HepG2 (cell line): ENCODE data around the gene SHISA6. TPM values are rescaled to one million over a fixed set of nuclear protein-coding genes. Genes with fewer than 3 reads are reported as not detected.

Experiments used
- ATAC-seq: fragments of 200-7000 bp; cut with Tn5 transposase; 3 replicates; pipeline ENCODE4 v1.9.1; 2020; ENCODE audit warnings: mild to moderate bottlenecking, moderate library complexity
- BruUV-seq: library from RNA; stranded (reverse); fragments of 400-500 nt; replicated peaks from 2 replicates; lab custom pipeline; 2021; lab: Mats Ljungman, UMichigan
- CTCF ChIA-PET: fragments of 300-600 bp; formaldehyde crosslinking; extraction: SDS; loops from one replicate; lab custom pipeline; 2021; ENCODE audit warnings: low total read pairs, inconsistent platforms, low intra/inter-chr PET ratio; lab: Yijun Ruan, JAX
- POLR2A ChIA-PET: fragments of 350-600 bp; sonication (Branson Sonifier 250); formaldehyde crosslinking; loops from one replicate; lab custom pipeline; 2020; ENCODE audit warnings: antibody characterized with exemption, inconsistent platforms; lab: Yijun Ruan, JAX
- DNase-seq: peaks from one replicate; pipeline ENCODE4 v3.0.0-alpha.2; 2015; ENCODE audit warnings: low spot score
- FAIRE-seq: peaks from 3 replicates; lab custom pipeline; 2011; peaks lifted over from hg19 to GRCh38; lab: Jason Lieb, UNC
- H2AFZ ChIP-seq: one replicate; pipeline ENCODE4 v1.6.1; 2011; ENCODE audit warnings: low read length, inconsistent platforms
- H3K27ac ChIP-seq: fragments of 300-600 bp; 3 replicates; pipeline ENCODE4 v1.8.0; 2011; ENCODE audit warnings: mixed run types, mild to moderate bottlenecking, mixed read lengths, low read length, inconsistent platforms; ENCODE audit not compliant: insufficient read depth; ENCODE audit errors: extremely low read length
- H3K27me3 ChIP-seq, 2 experiments: fragments of 200-600 bp in 1 of 2; 2 replicates in 1 of 2; 3 replicates in 1 of 2; pipeline versions ENCODE4 v1.6.0 to v1.8.0; 2011; ENCODE audit warnings: low read length in 2 of 2, mild to moderate bottlenecking in 2 of 2, moderate library complexity in 2 of 2, inconsistent platforms in 1 of 2; ENCODE audit not compliant: insufficient read depth in 2 of 2, control insufficient read depth in 1 of 2
- H3K36me3 ChIP-seq, 2 experiments: fragments of 200-600 bp in 1 of 2; replicated peaks in 1 of 2; 2 replicates in 1 of 2; 3 replicates in 1 of 2; pipeline versions ENCODE4 v1.5.1 to v1.8.0; 2011; ENCODE audit warnings: low read length in 2 of 2, inconsistent platforms in 1 of 2; ENCODE audit not compliant: insufficient read depth in 2 of 2, control insufficient read depth in 1 of 2
- H3K4me1 ChIP-seq: 2 replicates; pipeline ENCODE4 v1.5.1; 2012; ENCODE audit warnings: low read length, inconsistent platforms; ENCODE audit not compliant: insufficient read depth
- H3K4me2 ChIP-seq: 2 replicates; pipeline ENCODE4 v1.6.0; 2011; ENCODE audit warnings: low read depth, low read length, inconsistent platforms
- H3K4me3 ChIP-seq, 3 experiments: fragments of 200-600 bp in 1 of 3; sonication (generic), shearing (Covaris generic) in 1 of 3; replicated peaks in 1 of 3; 2 replicates each; pipeline ENCODE4 v1.5.1; 2011 to 2016; ENCODE audit warnings: low read length in 3 of 3, inconsistent platforms in 2 of 3, low read depth in 2 of 3, mild to moderate bottlenecking in 2 of 3, control low read depth in 1 of 3, mixed read lengths in 1 of 3; ENCODE audit not compliant: insufficient read depth in 1 of 3
- H3K79me2 ChIP-seq: one replicate; pipeline ENCODE4 v1.6.1; 2011; ENCODE audit warnings: low read length, inconsistent platforms; ENCODE audit not compliant: insufficient read depth
- H3K9ac ChIP-seq: 2 replicates; pipeline ENCODE4 v1.6.0; 2011; ENCODE audit warnings: mild to moderate bottlenecking, low read depth, low read length, inconsistent platforms; ENCODE audit not compliant: insufficient read depth
- H3K9me3 ChIP-seq: 2 replicates; pipeline ENCODE4 v1.5.1; 2012; ENCODE audit warnings: mild to moderate bottlenecking, low read length
- H4K20me1 ChIP-seq: 2 replicates; pipeline ENCODE4 v1.6.0; 2011; ENCODE audit warnings: inconsistent platforms, mild to moderate bottlenecking, low read length, moderate library complexity; ENCODE audit not compliant: insufficient read depth
- CEBPZ ChIP-seq: IDR thresholded peaks from 2 replicates; pipeline ENCODE4 v1.6.1; 2012; ENCODE audit warnings: low read length, improper control_type of control experiment
- NFKBIZ ChIP-seq: IDR thresholded peaks from 2 replicates; pipeline ENCODE4 v1.6.1; 2018; ENCODE audit warnings: missing genetic modification reagents, missing compliant biosample characterization
- USF2 ChIP-seq, 2 experiments: sonication (generic) in 1 of 2; formaldehyde crosslinking in 1 of 2; IDR thresholded peaks; 2 replicates each; pipeline versions ENCODE4 v1.5.1 to v1.6.1; 2011 to 2020; ENCODE audit warnings: borderline replicate concordance in 1 of 2, low read depth in 1 of 2, low read length in 1 of 2, mild to moderate bottlenecking in 1 of 2, missing genetic modification reagents in 1 of 2, moderate library complexity in 1 of 2
- WGBS: methylation state at CpG from one replicate; pipeline ENCODE4 v1.1.6; 2017; ENCODE audit warnings: low lambda C conversion rate; 5-methylcytosine and 5-hydroxymethylcytosine counted together
- in situ Hi-C: cut with HindIII; loops from 2 replicates; pipeline ENCODE4 v1.10.0; 2017; ENCODE audit warnings: low pct_unique_long_range_greater_than_20kb; ENCODE audit not compliant: extremely low pct_ligation_motif_present
- intact Hi-C: fragments of 100-400 bp; cut with micrococcal nuclease; formaldehyde crosslinking; loops from one replicate; pipeline ENCODE4 v1.10.0; 2022; ENCODE audit not compliant: unreplicated experiment
- polyA plus RNA-seq, 8 experiments: library from polyadenylated mRNA; depleted of rRNA in 3 of 8; stranded (reverse) in 7 of 8; unstranded in 1 of 8; fragments of >200 nt; fragmentation: Illumina TruSeq in 4 of 8; extraction: Trizol in 4 of 8; gene quantifications; 2 replicates each; pipeline versions ENCODE4 v1.2.1 to v1.2.3, GENCODE V29; 2011 to 2016; ENCODE audit warnings: low read depth in 4 of 8, missing spikeins in 1 of 8, mixed read lengths in 1 of 8; ENCODE audit not compliant: insufficient read depth in 1 of 8
- total RNA-seq, 5 experiments: library from RNA; depleted of rRNA; stranded (reverse); fragments of >200 nt; fragmentation: Illumina TruSeq; extraction: Trizol; gene quantifications; 2 replicates each; pipeline ENCODE4 v1.2.3, GENCODE V29; 2016; ENCODE audit warnings: low read depth in 1 of 5
- TF ChIP-seq, protein P1 (sequence below), 2 experiments: sonication (generic) in 1 of 2; formaldehyde crosslinking in 1 of 2; IDR thresholded peaks; 2 replicates each; pipeline versions ENCODE4 v1.4.0 to v1.6.1; 2016 to 2020; ENCODE audit warnings: borderline replicate concordance in 1 of 2, low read depth in 1 of 2, mild to moderate bottlenecking in 1 of 2, missing genetic modification reagents in 1 of 2
- TF ChIP-seq, protein P2 (sequence below): sonication (generic); formaldehyde crosslinking; IDR thresholded peaks from 2 replicates; pipeline ENCODE4 v1.4.0; 2020; ENCODE audit warnings: missing genetic modification reagents

Gene SHISA6
- total and polyA plus RNA-seq, 2 of the 13 experiments (the other 11 are each of a cell fraction or from before 2014, with no cell fraction given): not detected

GRCh38 chr17:11319894-11320293, 78.9 kb downstream of the SHISA6 start (continued):
- TF ChIP-seq, protein P1, sequence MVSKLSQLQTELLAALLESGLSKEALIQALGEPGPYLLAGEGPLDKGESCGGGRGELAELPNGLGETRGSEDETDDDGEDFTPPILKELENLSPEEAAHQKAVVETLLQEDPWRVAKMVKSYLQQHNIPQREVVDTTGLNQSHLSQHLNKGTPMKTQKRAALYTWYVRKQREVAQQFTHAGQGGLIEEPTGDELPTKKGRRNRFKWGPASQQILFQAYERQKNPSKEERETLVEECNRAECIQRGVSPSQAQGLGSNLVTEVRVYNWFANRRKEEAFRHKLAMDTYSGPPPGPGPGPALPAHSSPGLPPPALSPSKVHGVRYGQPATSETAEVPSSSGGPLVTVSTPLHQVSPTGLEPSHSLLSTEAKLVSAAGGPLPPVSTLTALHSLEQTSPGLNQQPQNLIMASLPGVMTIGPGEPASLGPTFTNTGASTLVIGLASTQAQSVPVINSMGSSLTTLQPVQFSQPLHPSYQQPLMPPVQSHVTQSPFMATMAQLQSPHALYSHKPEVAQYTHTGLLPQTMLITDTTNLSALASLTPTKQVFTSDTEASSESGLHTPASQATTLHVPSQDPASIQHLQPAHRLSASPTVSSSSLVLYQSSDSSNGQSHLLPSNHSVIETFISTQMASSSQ (IDR thresholded peaks at IDR 0.05; ENCODE audit: low read depth): no peak
- TF ChIP-seq, protein P1 (CRISPR knock-in tag; IDR thresholded peaks at IDR 0.05; ENCODE audit: borderline replicate concordance): no peak
- TF ChIP-seq CEBPZ: no peak
- TF ChIP-seq, all 625 proteins: peak for 0

DNA sequence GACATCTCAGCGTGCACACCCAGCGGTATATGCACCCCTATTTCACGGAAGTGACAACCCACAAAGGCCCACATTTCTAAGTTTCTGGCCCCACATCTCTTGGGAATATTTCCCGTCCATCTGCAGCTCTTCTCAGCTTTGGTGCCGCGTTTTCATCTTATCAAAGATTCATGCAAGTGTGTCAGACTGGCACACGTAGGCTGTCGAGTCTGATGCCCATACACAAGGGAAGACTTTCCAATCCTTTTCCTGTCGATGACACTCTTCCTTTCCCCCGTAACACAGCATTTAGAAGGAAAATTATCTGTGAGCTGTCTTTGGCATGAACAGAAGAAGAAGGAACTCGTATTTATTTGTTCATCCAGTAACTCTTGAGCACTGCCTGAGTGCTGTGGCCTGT, 83.0 kb downstream of the SHISA6 start:
- ChIA-PET POLR2A (no interaction called here), CTCF (no interaction called here)
- no peak for ATAC-seq
- H3K9ac ChIP-seq: no peak overlapping the region
- H3K4me3 ChIP-seq: no peak overlapping the region
- H3K27ac ChIP-seq: no peak overlapping the region
- no peaks in the 10 kb centered on the region for H3K9me3 ChIP-seq
- in situ Hi-C loops (no loop called here), intact Hi-C loops (no loop called here)
- no peaks in the 10 kb centered on the region for H3K36me3 ChIP-seq
- WGBS: 19% methylated on average over 11 of the region's 11 CpGs
- BruUV-seq: no TSS peak
- no peaks in the 10 kb centered on the region for H3K79me2 ChIP-seq
- FAIRE-seq: no peak
- no peaks in the 10 kb centered on the region for H3K4me1 ChIP-seq
- no peak overlapping the region for H2AFZ ChIP-seq
- H3K27me3 ChIP-seq: no peaks in the 10 kb centered on the region; a peak in 1 of 5 replicates
- no peaks in the 10 kb centered on the region; the same call in 1 of the 2 replicates for H4K20me1 ChIP-seq
- DNase-seq: no peak
- H3K4me2 ChIP-seq: no peak overlapping the region
- TF ChIP-seq, protein P2, sequence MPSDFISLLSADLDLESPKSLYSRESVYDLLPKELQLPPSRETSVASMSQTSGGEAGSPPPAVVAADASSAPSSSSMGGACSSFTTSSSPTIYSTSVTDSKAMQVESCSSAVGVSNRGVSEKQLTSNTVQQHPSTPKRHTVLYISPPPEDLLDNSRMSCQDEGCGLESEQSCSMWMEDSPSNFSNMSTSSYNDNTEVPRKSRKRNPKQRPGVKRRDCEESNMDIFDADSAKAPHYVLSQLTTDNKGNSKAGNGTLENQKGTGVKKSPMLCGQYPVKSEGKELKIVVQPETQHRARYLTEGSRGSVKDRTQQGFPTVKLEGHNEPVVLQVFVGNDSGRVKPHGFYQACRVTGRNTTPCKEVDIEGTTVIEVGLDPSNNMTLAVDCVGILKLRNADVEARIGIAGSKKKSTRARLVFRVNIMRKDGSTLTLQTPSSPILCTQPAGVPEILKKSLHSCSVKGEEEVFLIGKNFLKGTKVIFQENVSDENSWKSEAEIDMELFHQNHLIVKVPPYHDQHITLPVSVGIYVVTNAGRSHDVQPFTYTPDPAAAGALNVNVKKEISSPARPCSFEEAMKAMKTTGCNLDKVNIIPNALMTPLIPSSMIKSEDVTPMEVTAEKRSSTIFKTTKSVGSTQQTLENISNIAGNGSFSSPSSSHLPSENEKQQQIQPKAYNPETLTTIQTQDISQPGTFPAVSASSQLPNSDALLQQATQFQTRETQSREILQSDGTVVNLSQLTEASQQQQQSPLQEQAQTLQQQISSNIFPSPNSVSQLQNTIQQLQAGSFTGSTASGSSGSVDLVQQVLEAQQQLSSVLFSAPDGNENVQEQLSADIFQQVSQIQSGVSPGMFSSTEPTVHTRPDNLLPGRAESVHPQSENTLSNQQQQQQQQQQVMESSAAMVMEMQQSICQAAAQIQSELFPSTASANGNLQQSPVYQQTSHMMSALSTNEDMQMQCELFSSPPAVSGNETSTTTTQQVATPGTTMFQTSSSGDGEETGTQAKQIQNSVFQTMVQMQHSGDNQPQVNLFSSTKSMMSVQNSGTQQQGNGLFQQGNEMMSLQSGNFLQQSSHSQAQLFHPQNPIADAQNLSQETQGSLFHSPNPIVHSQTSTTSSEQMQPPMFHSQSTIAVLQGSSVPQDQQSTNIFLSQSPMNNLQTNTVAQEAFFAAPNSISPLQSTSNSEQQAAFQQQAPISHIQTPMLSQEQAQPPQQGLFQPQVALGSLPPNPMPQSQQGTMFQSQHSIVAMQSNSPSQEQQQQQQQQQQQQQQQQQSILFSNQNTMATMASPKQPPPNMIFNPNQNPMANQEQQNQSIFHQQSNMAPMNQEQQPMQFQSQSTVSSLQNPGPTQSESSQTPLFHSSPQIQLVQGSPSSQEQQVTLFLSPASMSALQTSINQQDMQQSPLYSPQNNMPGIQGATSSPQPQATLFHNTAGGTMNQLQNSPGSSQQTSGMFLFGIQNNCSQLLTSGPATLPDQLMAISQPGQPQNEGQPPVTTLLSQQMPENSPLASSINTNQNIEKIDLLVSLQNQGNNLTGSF (CRISPR knock-in tag): no peak
- TF ChIP-seq USF2 (IDR thresholded peaks at IDR 0.05; ENCODE audit: low read depth, low read length): no peak
- TF ChIP-seq USF2 (CRISPR knock-in tag; IDR thresholded peaks at IDR 0.05; ENCODE audit: borderline replicate concordance): no peak
- no peak for TF ChIP-seq NFKBIZ (CRISPR knock-in tag)
